ENCODE measurements around the gene SHH. TPM values are rescaled to one million over a fixed set of nuclear protein-coding genes. Genes with fewer than 3 reads are reported as not detected.

SHH gene
- polyA plus RNA-seq, 1 donor (not counting 4 experiments of a cell fraction or from before 2014, with no cell fraction given), result not detected

GRCh38 chr7:155846156-155846555 lies 33.9 kb upstream of the SHH start:
- H3K9me1 ChIP-seq (ENCODE audit: control insufficient read depth, extremely low read depth, insufficient read depth, low read length), result no peaks in the 10 kb centered on the region
- no peaks in the 10 kb centered on the region for H3K4me1 ChIP-seq (ENCODE audit: control insufficient read depth, extremely low read depth, insufficient read depth, low read length)
- H3K36me3 ChIP-seq (ENCODE audit: control insufficient read depth in 2 of 2, extremely low read depth in 1 of 2, insufficient read depth in 2 of 2, low read length in 2 of 2), result no peaks in the 10 kb centered on the region
- H3K4me2 ChIP-seq (ENCODE audit: control insufficient read depth, extremely low read depth, insufficient read depth, low read depth, low read length), result no peak overlapping the region
- no peak overlapping the region for H3K9ac ChIP-seq (ENCODE audit: control insufficient read depth, extremely low read depth, insufficient read depth, low read length)
- H3K79me2 ChIP-seq (ENCODE audit: control insufficient read depth, insufficient read depth, low read length), result no peaks in the 10 kb centered on the region
- no peak overlapping the region for H3K27ac ChIP-seq (ENCODE audit: control insufficient read depth, insufficient read depth, low read length)
- H4K20me1 ChIP-seq (ENCODE audit: control insufficient read depth, extremely low read depth, insufficient read depth, low read length), result no peaks in the 10 kb centered on the region
- H2AFZ ChIP-seq (ENCODE audit: control insufficient read depth, low read length), result no peak overlapping the region
- FAIRE-seq (no peak), DNase-seq (ENCODE audit: low read depth, low spot score) (no peak)
- no peak overlapping the region for H3K4me3 ChIP-seq (ENCODE audit: control insufficient read depth in 2 of 3, extremely low read depth in 1 of 3, insufficient read depth in 2 of 3, low read depth in 1 of 3, low read length in 3 of 3)
- peaks cover 2% of the 10 kb centered on the region for H3K9me3 ChIP-seq (ENCODE audit: control insufficient read depth, low read depth, low read length)
- TF ChIP-seq EZH2 (IDR thresholded peaks at IDR 0.05; ENCODE audit: low read length) (no peak), CTCF (optimal IDR thresholded peaks at IDR 0.05 in 1 of 3, IDR thresholded peaks at IDR 0.05 in 1 of 3, conservative IDR thresholded peaks at IDR 0.05 in 1 of 3; ENCODE audit: extremely low read depth in 1 of 3, insufficient read depth in 2 of 3, low read length in 3 of 3) (no peak)
- no peaks in the 10 kb centered on the region for H3K27me3 ChIP-seq (ENCODE audit: control insufficient read depth, extremely low read depth, insufficient read depth, low read length)
- dilution Hi-C loops (cut with MboI; ENCODE audit: extremely low pct_ligation_motif_present, low sequenced_read_pairs), result no loop called here

GRCh38 chr7:155845226-155845625 lies 33.0 kb upstream of the SHH start:
- dilution Hi-C loops (cut with MboI; ENCODE audit: extremely low pct_ligation_motif_present, low sequenced_read_pairs), result no loop called here
- H4K20me1 ChIP-seq (ENCODE audit: control insufficient read depth, extremely low read depth, insufficient read depth, low read length), result no peaks in the 10 kb centered on the region
- no peak overlapping the region for H2AFZ ChIP-seq (ENCODE audit: control insufficient read depth, low read length)
- no peak for TF ChIP-seq CTCF (optimal IDR thresholded peaks at IDR 0.05 in 1 of 3, IDR thresholded peaks at IDR 0.05 in 1 of 3, conservative IDR thresholded peaks at IDR 0.05 in 1 of 3; ENCODE audit: extremely low read depth in 1 of 3, insufficient read depth in 2 of 3, low read length in 3 of 3)
- no peak for TF ChIP-seq EZH2 (IDR thresholded peaks at IDR 0.05; ENCODE audit: low read length)
- no peaks in the 10 kb centered on the region for H3K4me1 ChIP-seq (ENCODE audit: control insufficient read depth, extremely low read depth, insufficient read depth, low read length)
- H3K9ac ChIP-seq (ENCODE audit: control insufficient read depth, extremely low read depth, insufficient read depth, low read length), result no peak overlapping the region
- H3K4me2 ChIP-seq (ENCODE audit: control insufficient read depth, extremely low read depth, insufficient read depth, low read depth, low read length), result no peak overlapping the region
- H3K4me3 ChIP-seq (ENCODE audit: control insufficient read depth in 2 of 3, extremely low read depth in 1 of 3, insufficient read depth in 2 of 3, low read depth in 1 of 3, low read length in 3 of 3), result no peak overlapping the region
- no peaks in the 10 kb centered on the region for H3K79me2 ChIP-seq (ENCODE audit: control insufficient read depth, insufficient read depth, low read length)
- no peaks in the 10 kb centered on the region for H3K27me3 ChIP-seq (ENCODE audit: control insufficient read depth, extremely low read depth, insufficient read depth, low read length)
- DNase-seq (ENCODE audit: low read depth, low spot score), result no peak
- FAIRE-seq, result no peak
- H3K27ac ChIP-seq (ENCODE audit: control insufficient read depth, insufficient read depth, low read length), result no peak overlapping the region
- H3K36me3 ChIP-seq (ENCODE audit: control insufficient read depth in 2 of 2, extremely low read depth in 1 of 2, insufficient read depth in 2 of 2, low read length in 2 of 2), result no peaks in the 10 kb centered on the region
- peaks cover 2% of the 10 kb centered on the region for H3K9me3 ChIP-seq (ENCODE audit: control insufficient read depth, low read depth, low read length)
- H3K9me1 ChIP-seq (ENCODE audit: control insufficient read depth, extremely low read depth, insufficient read depth, low read length), result no peaks in the 10 kb centered on the region
